OCI-LY3 (cell line): ENCODE results near the gene GPD2.
"Not testable (repeated sequence)": the region's sequence is repeated elsewhere in the genome, so short reads cannot be mapped to it uniquely, and the experiment has no call there.

ENCODE experiments used
- H2AFZ ChIP-seq: fragments of 200-600, 300-600 bp; shearing (Covaris generic); 2 replicates; pipeline ENCODE4 v1.6.0; 2014; ENCODE audit warnings: antibody characterized with exemption, low read depth, low read length
- H3K27ac ChIP-seq: fragments of 200-600, 300-600 bp; sonication (generic); 2 replicates; pipeline ENCODE4 v1.5.1; 2014; ENCODE audit warnings: mild to moderate bottlenecking, low read length, moderate library complexity, mixed read lengths
- H3K27me3 ChIP-seq: fragments of 200-600, 300-600 bp; sonication (generic); 2 replicates; pipeline ENCODE4 v1.6.1; 2014; ENCODE audit warnings: low read depth, low read length, mixed read lengths
- H3K36me3 ChIP-seq: fragments of 200-600, 300-600 bp; sonication (generic); replicated peaks from 2 replicates; pipeline ENCODE3; 2014; ENCODE audit warnings: low read depth, low read length, mixed read lengths
- H3K4me1 ChIP-seq: fragments of 300-600, 200-600 bp; sonication (generic); 2 replicates; pipeline ENCODE4 v1.6.1; 2014; ENCODE audit warnings: low read length, mixed read lengths
- H3K4me2 ChIP-seq: fragments of 200-600, 300-600 bp; sonication (generic); 2 replicates; pipeline ENCODE4 v1.6.1; 2014; ENCODE audit warnings: low read length, mixed read lengths
- H3K4me3 ChIP-seq: fragments of 300-600, 200-600 bp; sonication (generic); 2 replicates; pipeline ENCODE4 v1.5.1; 2014; ENCODE audit warnings: antibody characterized with exemption, mild to moderate bottlenecking, low read length, moderate library complexity
- H3K79me2 ChIP-seq: fragments of 300-600, 200-600 bp; shearing (Covaris generic); 2 replicates; pipeline ENCODE4 v1.6.1; 2014; ENCODE audit warnings: mild to moderate bottlenecking, low read length, mixed read lengths
- H3K9ac ChIP-seq: fragments of 300-600, 200-600 bp; shearing (Covaris generic); 2 replicates; pipeline ENCODE4 v1.6.0; 2014; ENCODE audit warnings: mild to moderate bottlenecking, low read length, moderate library complexity
- H3K9me3 ChIP-seq: fragments of 200-600, 300-600 bp; shearing (Covaris generic); 2 replicates; pipeline ENCODE4 v1.6.1; 2014; ENCODE audit warnings: low read length, mixed read lengths; ENCODE audit not compliant: insufficient read depth
- H4K20me1 ChIP-seq: fragments of 200-600, 300-600 bp; sonication (generic); 2 replicates; pipeline ENCODE4 v1.6.1; 2016; ENCODE audit warnings: low read length, mixed read lengths; ENCODE audit not compliant: insufficient read depth
- CTCF ChIP-seq: fragments of 200-600, 300-600 bp; sonication (generic); IDR thresholded peaks from 2 replicates; pipeline ENCODE4 v1.5.1; 2014; ENCODE audit warnings: antibody characterized with exemption, low read length, low read depth
- EZH2phosphoT487 ChIP-seq: fragments of 200-600 bp; shearing (Covaris generic); IDR thresholded peaks from 2 replicates; pipeline ENCODE4 v1.6.1; 2018; ENCODE audit warnings: antibody characterized with exemption, mixed run types, low read depth

The GPD2 gene

GRCh38 chr2:156491176-156491575, 55.0 kb downstream of the GPD2 start:
- Histone ChIP-seq H2AFZ (no peak overlapping the region), H3K79me2 (peaks cover 13% of the 10 kb centered on the region), H3K9me3 (no peaks in the 10 kb centered on the region), H3K36me3 (no peaks in the 10 kb centered on the region), H3K9ac (no peak overlapping the region), H4K20me1 (peaks cover 22% of the 10 kb centered on the region; the same call in 1 of the 2 replicates), H3K4me2 (no peak overlapping the region), H3K27ac (no peak overlapping the region), H3K4me3 (no peak overlapping the region), H3K27me3 (no peaks in the 10 kb centered on the region), H3K4me1 (peaks cover 35% of the 10 kb centered on the region)
- TF ChIP-seq CTCF: no peak
- no peak for TF ChIP-seq EZH2phosphoT487

- no peak overlapping the region for H3K4me2 ChIP-seq
Observed at GRCh38 chr2:156492979-156493378, 56.8 kb downstream of the GPD2 start.

GRCh38 chr2:156495998-156496397, 59.8 kb downstream of the GPD2 start:
- not testable (repeated sequence) for H3K4me2 ChIP-seq, H4K20me1 ChIP-seq, H3K27ac ChIP-seq, H3K9me3 ChIP-seq, H3K27me3 ChIP-seq, H2AFZ ChIP-seq, H3K9ac ChIP-seq, H3K4me3 ChIP-seq, H3K4me1 ChIP-seq, H3K36me3 ChIP-seq, H3K79me2 ChIP-seq

More at GRCh38 chr2:156492979-156493378, 56.8 kb downstream of the GPD2 start:
- Histone ChIP-seq H3K4me1 (peaks cover 30% of the 10 kb centered on the region), H3K36me3 (no peaks in the 10 kb centered on the region), H3K4me3 (no peak overlapping the region), H3K27me3 (no peaks in the 10 kb centered on the region), H3K27ac (no peak overlapping the region), H3K9ac (no peak overlapping the region), H3K79me2 (peaks cover 13% of the 10 kb centered on the region), H2AFZ (no peak overlapping the region), H4K20me1 (peaks cover 11% of the 10 kb centered on the region; the same call in 1 of the 2 replicates), H3K9me3 (no peaks in the 10 kb centered on the region)
- TF ChIP-seq CTCF: no peak
- no peak for TF ChIP-seq EZH2phosphoT487

GRCh38 chr2:156505696-156506095, 69.5 kb downstream of the GPD2 start:
- no peak overlapping the region for H3K27ac ChIP-seq
- H3K9me3 ChIP-seq: no peaks in the 10 kb centered on the region
- H3K36me3 ChIP-seq: no peaks in the 10 kb centered on the region
- no peaks in the 10 kb centered on the region for H3K79me2 ChIP-seq
- no peak overlapping the region for H3K9ac ChIP-seq
- peaks cover 15% of the 10 kb centered on the region for H3K4me1 ChIP-seq
- no peaks in the 10 kb centered on the region for H3K27me3 ChIP-seq
- TF ChIP-seq CTCF: no peak
- TF ChIP-seq EZH2phosphoT487: no peak
- H2AFZ ChIP-seq: no peak overlapping the region
- no peak overlapping the region for H3K4me3 ChIP-seq
- H4K20me1 ChIP-seq: 0 out of 2 replicates have a peak, but pooled peaks cover 4% of the 10 kb centered on the region
- H3K4me2 ChIP-seq: peak overlapping the region; percentile 17

GRCh38 chr2:156511122-156511521, 74.9 kb downstream of the GPD2 start:
- no peak overlapping the region for H3K4me3 ChIP-seq
- no peaks in the 10 kb centered on the region for H3K9me3 ChIP-seq
- no peak overlapping the region for H3K27ac ChIP-seq
- peaks cover 2% of the 10 kb centered on the region for H3K36me3 ChIP-seq
- no peak for TF ChIP-seq CTCF
- no peak for TF ChIP-seq EZH2phosphoT487
- H3K79me2 ChIP-seq: no peaks in the 10 kb centered on the region
- no peaks in the 10 kb centered on the region for H3K27me3 ChIP-seq
- H3K4me1 ChIP-seq: peaks cover 29% of the 10 kb centered on the region
- H3K4me2 ChIP-seq: 0 out of 2 replicates have a peak overlapping the region, but pooled peaks have one; percentile 35
- H2AFZ ChIP-seq: no peak overlapping the region
- H3K9ac ChIP-seq: no peak overlapping the region
- 0 out of 2 replicates have a peak, but pooled peaks cover 4% of the 10 kb centered on the region for H4K20me1 ChIP-seq
